GM12878 (cell line): ENCODE measurements around the gene MGLL. TPM values are rescaled to one million over a fixed set of nuclear protein-coding genes. Genes with fewer than 3 reads are reported as not detected.

Experiments
- ATAC-seq: fragments of 200-7000 bp; cut with Tn5 transposase; 3 replicates; pipeline ENCODE4 v1.9.1; 2020; ENCODE audit warnings: mild to moderate bottlenecking, moderate library complexity
- BruUV-seq: library from RNA; stranded (reverse); fragments of 400-500 nt; replicated peaks from 2 replicates; lab custom pipeline; 2021; lab: Mats Ljungman, UMichigan
- CTCF ChIA-PET: fragments of 300-600 bp; sonication (Branson Sonifier 250); formaldehyde crosslinking; extraction: SDS; loops from one replicate; lab custom pipeline; 2021; ENCODE audit warnings: inconsistent platforms; lab: Yijun Ruan, JAX
- POLR2A ChIA-PET: fragments of 350-600 bp; formaldehyde crosslinking; extraction: SDS; loops from one replicate; lab custom pipeline; 2021; ENCODE audit warnings: inconsistent platforms; lab: Charles Lee
- RAD21 ChIA-PET: fragments of 300-600 bp; sonication (Branson Sonifier 250); formaldehyde crosslinking; loops from one replicate; lab custom pipeline; 2023; ENCODE audit warnings: antibody characterized with exemption; ENCODE audit not compliant: unreplicated experiment; lab: Charles Lee
- SMC1A ChIA-PET: fragments of 300-600 bp; sonication (Branson Sonifier 250); formaldehyde crosslinking; loops from one replicate; lab custom pipeline; 2023; ENCODE audit not compliant: unreplicated experiment, uncharacterized antibody; lab: Charles Lee
- DNase-seq: peaks from one replicate; pipeline ENCODE4 v3.0.0-alpha.2; 2011; ENCODE audit warnings: low read depth, low spot score
- FAIRE-seq: peaks from 3 replicates; lab custom pipeline; 2011; peaks lifted over from hg19 to GRCh38; lab: Jason Lieb, UNC
- H2AFZ ChIP-seq: 2 replicates; pipeline ENCODE4 v1.6.0; 2011; ENCODE audit warnings: low read depth, low read length, control low read depth; ENCODE audit not compliant: control insufficient read depth
- H3K27ac ChIP-seq: 2 replicates; pipeline ENCODE4 v1.5.1; 2011; ENCODE audit warnings: control low read depth; ENCODE audit not compliant: control insufficient read depth, insufficient read depth
- H3K27me3 ChIP-seq, 2 experiments: replicated peaks in 1 of 2; 2 replicates each; pipeline versions ENCODE4 v1.6.0 to v1.6.1; 2011; ENCODE audit warnings: low read length in 1 of 2; ENCODE audit not compliant: control insufficient read depth in 2 of 2, insufficient read depth in 2 of 2
- H3K36me3 ChIP-seq, 2 experiments: 2 replicates each; pipeline ENCODE4 v1.5.1; 2011; ENCODE audit warnings: low read length in 1 of 2; ENCODE audit not compliant: control insufficient read depth in 2 of 2, insufficient read depth in 2 of 2
- H3K4me1 ChIP-seq: 2 replicates; pipeline ENCODE4 v1.6.1; 2011; ENCODE audit warnings: mild to moderate bottlenecking, low read length, moderate library complexity, mixed read lengths; ENCODE audit not compliant: control insufficient read depth, insufficient read depth
- H3K4me2 ChIP-seq: 2 replicates; pipeline ENCODE4 v1.6.0; 2011; ENCODE audit warnings: control low read depth; ENCODE audit not compliant: control insufficient read depth, insufficient read depth
- H3K4me3 ChIP-seq: fragments of 200-600 bp; sonication (generic); 2 replicates; pipeline ENCODE4 v1.5.1; 2016
- H3K79me2 ChIP-seq: 2 replicates; pipeline ENCODE4 v1.6.0; 2011; ENCODE audit warnings: low read length; ENCODE audit not compliant: control insufficient read depth, insufficient read depth
- H3K9ac ChIP-seq: 2 replicates; pipeline ENCODE4 v1.8.0; 2011; ENCODE audit warnings: low read length, control low read depth, mixed read lengths; ENCODE audit not compliant: control insufficient read depth, insufficient read depth
- H3K9me3 ChIP-seq: replicated peaks from 3 replicates; pipeline ENCODE4 v1.5.1; 2011; ENCODE audit warnings: mild to moderate bottlenecking, low read length; ENCODE audit not compliant: control insufficient read depth, insufficient read depth
- H4K20me1 ChIP-seq: 2 replicates; pipeline ENCODE4 v1.6.0; 2011; ENCODE audit not compliant: control insufficient read depth, insufficient read depth
- CBFB ChIP-seq: IDR thresholded peaks from 2 replicates; pipeline ENCODE4 v1.6.1; 2016; ENCODE audit warnings: antibody characterized with exemption, low read depth
- MYC ChIP-seq: IDR thresholded peaks from 2 replicates; pipeline ENCODE4 v1.6.1; 2011; ENCODE audit warnings: mild to moderate bottlenecking, low read length, moderate library complexity, inconsistent platforms; ENCODE audit not compliant: insufficient read depth, insufficient replicate concordance, insufficient read length, severe bottlenecking
- ZBTB40 ChIP-seq: fragments of 450-650 bp; IDR thresholded peaks from 2 replicates; pipeline ENCODE4 v1.6.1; 2016; ENCODE audit warnings: mild to moderate bottlenecking, moderate library complexity, borderline replicate concordance
- WGBS: methylation state at CpG from one replicate; pipeline ENCODE4 v1.1.6; 2016; ENCODE audit warnings: low lambda C conversion rate; ENCODE audit not compliant: insufficient replicate concordance, insufficient coverage; ENCODE audit errors: missing lambda C conversion rate; 5-methylcytosine and 5-hydroxymethylcytosine counted together
- in situ Hi-C: fragments of 300-500 bp; cut with MboI; formaldehyde crosslinking; loops from 9 replicates; pipeline ENCODE4 v1.14.3; 2018; ENCODE audit warnings: mixed read lengths
- intact Hi-C: fragments of 100-400 bp; cut with micrococcal nuclease; formaldehyde crosslinking; loops from one replicate; pipeline ENCODE4 v1.14.2; 2022; ENCODE audit not compliant: unreplicated experiment
- polyA plus RNA-seq, 11 experiments: library from polyadenylated mRNA; depleted of rRNA in 4 of 11; unstranded in 6 of 11; stranded (reverse) in 5 of 11; fragments of >200 nt; fragmentation: Nextera tagmentation in 4 of 11; fragmentation: Illumina TruSeq in 1 of 11; extraction: Ambion mirVana in 4 of 11; extraction: Trizol in 1 of 11; gene quantifications; 1 replicate in 1 of 11; 2 replicates in 10 of 11; pipeline versions ENCODE4 v1.2.1 to v1.2.3, GENCODE V29; 2011 to 2016; ENCODE audit warnings: inconsistent platforms in 2 of 11, missing spikeins in 2 of 11, low read depth in 1 of 11
- total RNA-seq, 4 experiments: library from RNA; depleted of rRNA in 3 of 4; stranded (reverse); fragments of >200 nt in 3 of 4; fragmentation: Illumina TruSeq in 1 of 4; extraction: Trizol in 1 of 4; gene quantifications; 2 replicates each; pipeline versions ENCODE4 v1.2.1 to v1.2.3, GENCODE V29; 2013 to 2021

The MGLL gene
- total and polyA plus RNA-seq, 10 of the 15 experiments (the other 5 are each of a cell fraction or from before 2014, with no cell fraction given), result 44.9 to 177 (median 72.9) TPM

- Histone ChIP-seq H3K36me3 (no peaks in the 10 kb centered on the region), H2AFZ (peak overlapping the region; percentile 9), H3K27me3 (no peaks in the 10 kb centered on the region), H3K4me2 (peak overlapping the region; percentile 64), H3K4me3 (peak overlapping the region; percentile 51; the same call in 1 of the 2 replicates), H4K20me1 (no peaks in the 10 kb centered on the region), H3K4me1 (peaks cover 47% of the 10 kb centered on the region), H3K27ac (peak overlapping the region; percentile 90), H3K9me3 (peaks cover 16% of the 10 kb centered on the region), H3K79me2 (no peaks in the 10 kb centered on the region), H3K9ac (peak overlapping the region; percentile 65)
- DNase-seq, result no peak
- BruUV-seq, result TSS peak; percentile 91
- 31% methylated on average over 4 of the region's 4 CpGs for WGBS
- in situ Hi-C loops (no loop called here), intact Hi-C loops (loop anchor here (1.0 to 5.0 kb wide), 4 partner anchors 11 to 137 kb away; no protein-coding TSS in a partner anchor)
- ChIA-PET CTCF (interaction anchor here (0.7 to 7.9 kb wide), 14 partner anchors 9 to 260 kb away, joined by 3 to 82 read pairs (median 5); partner anchors contain the start of gene MGLL), POLR2A (interaction anchor here (0.6 to 5.9 kb wide), 10 partner anchors 10 to 1211 kb away, joined by 4 to 55 read pairs (median 7); partner anchors contain the start of gene MGLL), SMC1A (interaction anchor here (0.6 to 8.4 kb wide), 23 partner anchors 9 to 260 kb away, joined by 3 to 106 read pairs (median 5); partner anchors contain the start of gene MGLL), RAD21 (interaction anchor here (0.8 to 5.6 kb wide), 15 partner anchors 9 to 617 kb away, joined by 3 to 92 read pairs (median 6); partner anchors contain the start of genes MCM2 and MGLL)
- no peak for TF ChIP-seq ZBTB40
- TF ChIP-seq CBFB, result no peak
- no peak for TF ChIP-seq MYC
- no peak for FAIRE-seq
- ATAC-seq, result peak; percentile 34
Measured at GRCh38 chr3:127834771-127835170, 12.5 kb upstream of the MGLL start.
